Measurements from ENCODE around the gene MPO.

MPO gene

DNA sequence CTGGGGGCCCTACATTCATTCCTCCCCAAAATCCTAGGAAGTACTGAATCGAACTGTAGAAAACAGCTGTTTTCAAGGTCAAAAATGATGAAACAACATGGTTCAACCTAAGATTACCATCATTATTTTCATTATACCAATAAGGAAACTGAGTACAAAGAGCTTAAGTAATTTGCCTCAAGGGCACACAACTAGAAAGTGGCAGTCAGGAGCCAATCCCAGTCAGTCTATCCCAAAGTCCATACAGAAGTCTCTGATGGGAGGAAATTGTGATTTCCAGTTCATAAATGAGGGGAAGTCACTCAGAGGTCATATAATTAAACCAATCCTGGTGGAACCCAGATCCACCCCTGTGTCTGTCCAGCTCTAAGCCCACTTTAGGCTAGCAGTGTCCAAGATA, 34.0 kb downstream of the MPO start:
- TF ChIP-seq CTCF (conservative IDR thresholded peaks at IDR 0.05; ENCODE audit: low read depth, low read length), result no peak
- H3K4me3 ChIP-seq (ENCODE audit: low read length), result no peak overlapping the region

GRCh38 chr17:58246104-58246740, 34.5 kb downstream of the MPO start:
- H3K4me3 ChIP-seq (ENCODE audit: low read length), result no peak overlapping the region
- TF ChIP-seq CTCF (conservative IDR thresholded peaks at IDR 0.05; ENCODE audit: low read depth, low read length), result no peak

More for the DNA sequence above, 34.0 kb downstream of the MPO start:
- DNase-seq (ENCODE audit: low read depth), result no peak

GRCh38 chr17:58245428-58246103, 35.2 kb downstream of the MPO start:
- TF ChIP-seq CTCF (conservative IDR thresholded peaks at IDR 0.05; ENCODE audit: low read depth, low read length), result no peak
- no peak overlapping the region for H3K4me3 ChIP-seq (ENCODE audit: low read length)
- DNase-seq (ENCODE audit: low read depth), result no peak

More at GRCh38 chr17:58246104-58246740, 34.5 kb downstream of the MPO start:
- DNase-seq (ENCODE audit: low read depth), result no peak

GRCh38 chr17:58244963-58245362, 35.8 kb downstream of the MPO start:
- no peak for TF ChIP-seq CTCF (conservative IDR thresholded peaks at IDR 0.05; ENCODE audit: low read depth, low read length)
- DNase-seq (ENCODE audit: low read depth), result no peak
- no peak overlapping the region for H3K4me3 ChIP-seq (ENCODE audit: low read length)

DNA sequence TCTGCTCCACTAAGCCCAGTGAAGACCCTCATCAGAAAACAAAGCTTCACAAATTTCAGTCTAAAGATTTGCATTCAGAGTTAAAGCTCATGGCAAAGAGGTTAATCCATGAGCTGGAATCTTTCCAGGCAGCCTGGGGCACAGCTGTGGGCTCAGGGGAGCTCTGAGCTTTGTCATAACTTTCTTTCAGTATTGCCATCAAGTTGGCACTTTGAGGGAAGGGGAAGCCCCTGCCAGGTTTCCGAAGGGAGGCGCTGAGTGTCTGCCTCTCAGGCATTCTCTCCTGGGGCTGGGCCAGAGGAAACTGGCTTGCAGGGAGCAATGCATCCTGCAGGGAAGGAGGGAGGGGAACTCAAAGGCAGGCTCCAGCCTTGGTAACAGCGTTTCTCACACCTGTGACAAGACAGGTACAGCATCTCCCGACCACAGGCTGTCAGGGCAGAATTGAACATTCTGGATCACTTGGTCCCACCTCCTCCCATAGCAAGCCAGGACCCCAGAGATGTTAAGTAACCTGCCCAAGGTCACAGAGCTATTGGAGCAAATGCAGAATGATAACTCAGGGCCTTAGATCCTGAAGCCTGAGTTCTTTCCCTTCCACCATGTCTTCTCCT, 38.5 kb downstream of the MPO start:
- no peak for TF ChIP-seq CTCF (conservative IDR thresholded peaks at IDR 0.05; ENCODE audit: low read depth, low read length)
- no peak overlapping the region for H3K4me3 ChIP-seq (ENCODE audit: low read length)
- no peak for DNase-seq (ENCODE audit: low read depth)

- H3K4me3 ChIP-seq (ENCODE audit: low read length), result no peak overlapping the region
- no peak for DNase-seq (ENCODE audit: low read depth)
- TF ChIP-seq CTCF (conservative IDR thresholded peaks at IDR 0.05; ENCODE audit: low read depth, low read length), result no peak
These were observed 40.7 kb downstream of the MPO start for GRCh38 chr17:58239987-58240386.
